SK-N-SH (cell line): ENCODE measurements around the gene COL5A1. TPM values are rescaled to one million over a fixed set of nuclear protein-coding genes. Genes with fewer than 3 reads are reported as not detected.

Experiments
- CTCF ChIA-PET: fragments of 300-600, 350-600 bp; formaldehyde crosslinking; extraction: SDS; loops from one replicate; lab custom pipeline; 2021; lab: Yijun Ruan, JAX
- POLR2A ChIA-PET: fragments of 350-600 bp; sonication (Branson Sonifier 250); formaldehyde crosslinking; extraction: SDS; loops from one replicate; lab custom pipeline; 2020; ENCODE audit warnings: antibody characterized with exemption, inconsistent platforms; lab: Yijun Ruan, JAX
- DNase-seq: peaks from one replicate; pipeline ENCODE4 v3.0.0; 2012
- H2AFZ ChIP-seq: fragments of 200-600 bp; sonication (generic); 2 replicates; pipeline ENCODE4 v1.8.1; 2016; ENCODE audit warnings: antibody characterized with exemption, mild to moderate bottlenecking, low read depth
- H3F3A ChIP-seq: fragments of 200-600 bp; sonication (generic); replicated peaks from 2 replicates; pipeline ENCODE3; 2016; ENCODE audit warnings: antibody characterized with exemption, mild to moderate bottlenecking; ENCODE audit not compliant: insufficient read depth
- H3K27ac ChIP-seq, 2 experiments: fragments of 200-500 bp in 1 of 2; fragments of 200-600 bp in 1 of 2; sonication (Bioruptor generic) in 1 of 2; sonication (generic), shearing (Covaris generic) in 1 of 2; 2 replicates each; pipeline versions ENCODE4 v1.5.1 to v1.6.1; 2014 to 2016; ENCODE audit warnings: low read depth in 2 of 2, inconsistent platforms in 1 of 2, low read length in 1 of 2, mild to moderate bottlenecking in 1 of 2, mixed read lengths in 1 of 2
- H3K27me3 ChIP-seq: fragments of 200-600 bp; sonication (generic), shearing (Covaris generic); 2 replicates; pipeline ENCODE4 v1.6.1; 2016; ENCODE audit warnings: mixed run types; ENCODE audit not compliant: insufficient read depth
- H3K36me3 ChIP-seq, 2 experiments: fragments of 200-500 bp in 1 of 2; fragments of 200-600 bp in 1 of 2; sonication (Bioruptor generic) in 1 of 2; sonication (generic) in 1 of 2; replicated peaks in 1 of 2; 2 replicates each; pipeline versions ENCODE3 to v1.5.1; 2014 to 2016; ENCODE audit warnings: low read length in 1 of 2, mild to moderate bottlenecking in 1 of 2; ENCODE audit not compliant: insufficient read depth in 2 of 2, control insufficient read depth in 1 of 2
- H3K4me1 ChIP-seq, 2 experiments: fragments of 200-500 bp in 1 of 2; fragments of 200-600 bp in 1 of 2; sonication (Bioruptor generic) in 1 of 2; sonication (generic), shearing (Covaris generic) in 1 of 2; 2 replicates each; pipeline versions ENCODE4 v1.5.1 to v1.6.1; 2014 to 2016; ENCODE audit warnings: low read depth in 1 of 2, low read length in 1 of 2, mixed run types in 1 of 2; ENCODE audit not compliant: insufficient read depth in 2 of 2, control insufficient read depth in 1 of 2
- H3K4me2 ChIP-seq: fragments of 200-600 bp; sonication (generic), shearing (Covaris generic); 2 replicates; pipeline ENCODE4 v1.6.1; 2017; ENCODE audit warnings: mixed run types
- H3K4me3 ChIP-seq, 2 experiments: fragments of 200-500 bp in 1 of 2; fragments of 200-600 bp in 1 of 2; sonication (Bioruptor generic) in 1 of 2; sonication (generic), shearing (Covaris generic) in 1 of 2; 2 replicates each; pipeline versions ENCODE4 v1.5.1 to v1.8.1; 2014 to 2016; ENCODE audit warnings: low read depth in 2 of 2, inconsistent platforms in 1 of 2, low read length in 1 of 2, mild to moderate bottlenecking in 1 of 2, mixed read lengths in 1 of 2, moderate library complexity in 1 of 2
- H3K79me2 ChIP-seq: fragments of 200-600 bp; sonication (generic); 2 replicates; pipeline ENCODE4 v1.8.1; 2017; ENCODE audit warnings: mild to moderate bottlenecking; ENCODE audit not compliant: insufficient read depth
- H3K9ac ChIP-seq: fragments of 200-600 bp; sonication (generic); 2 replicates; pipeline ENCODE4 v1.6.1; 2017; ENCODE audit warnings: mixed run types
- H3K9me2 ChIP-seq: fragments of 200-600 bp; sonication (generic); 2 replicates; pipeline ENCODE4 v1.6.1; 2017; ENCODE audit warnings: mixed run types
- H3K9me3 ChIP-seq: fragments of 200-600 bp; sonication (generic); 2 replicates; pipeline ENCODE4 v1.6.1; 2017; ENCODE audit warnings: mixed run types, mild to moderate bottlenecking, moderate library complexity
- H4K20me1 ChIP-seq: fragments of 200-600 bp; sonication (generic); 2 replicates; pipeline ENCODE4 v1.6.1; 2017; ENCODE audit warnings: mild to moderate bottlenecking, mixed run types; ENCODE audit not compliant: insufficient read depth
- EZH2phosphoT487 ChIP-seq: fragments of 200-600 bp; sonication (generic); IDR thresholded peaks from 2 replicates; pipeline ENCODE4 v1.6.1; 2017; ENCODE audit warnings: low read depth, mixed run types, mild to moderate bottlenecking, antibody characterized with exemption, moderate library complexity, borderline replicate concordance
- FOSL2 ChIP-seq: IDR thresholded peaks from 2 replicates; pipeline ENCODE4 v1.4.0; 2012; ENCODE audit warnings: low read depth, mild to moderate bottlenecking, moderate library complexity, borderline replicate concordance
- FOXM1 ChIP-seq: IDR thresholded peaks from 2 replicates; pipeline ENCODE4 v1.4.0; 2012; ENCODE audit warnings: low read depth, mild to moderate bottlenecking
- GABPA ChIP-seq: IDR thresholded peaks from 2 replicates; pipeline ENCODE4 v1.4.0; 2012; ENCODE audit warnings: low read depth, mild to moderate bottlenecking
- JUND ChIP-seq: IDR thresholded peaks from 2 replicates; pipeline ENCODE4 v1.4.0; 2012
- NFIC ChIP-seq: IDR thresholded peaks from 2 replicates; pipeline ENCODE4 v1.4.0; 2012; ENCODE audit warnings: borderline replicate concordance
- NRF1 ChIP-seq: IDR thresholded peaks from 2 replicates; pipeline ENCODE4 v1.6.1; 2012; ENCODE audit warnings: low read depth, mild to moderate bottlenecking, low read length
- POLR2AphosphoS5 ChIP-seq: IDR thresholded peaks from 2 replicates; pipeline ENCODE4 v1.6.1; 2012; ENCODE audit warnings: low read depth, low read length
- REST ChIP-seq: IDR thresholded peaks from 2 replicates; pipeline ENCODE4 v1.6.1; 2012; ENCODE audit warnings: mild to moderate bottlenecking, low read depth, low read length, moderate library complexity
- TEAD4 ChIP-seq: IDR thresholded peaks from 2 replicates; pipeline ENCODE4 v1.4.0; 2012; ENCODE audit warnings: mild to moderate bottlenecking, borderline replicate concordance; ENCODE audit not compliant: insufficient read depth
- USF1 ChIP-seq: IDR thresholded peaks from 2 replicates; pipeline ENCODE4 v1.4.0; 2012; ENCODE audit warnings: low read depth, borderline replicate concordance
- USF2 ChIP-seq: fragments of 150-350 bp; IDR thresholded peaks from 2 replicates; pipeline ENCODE4 v1.6.1; 2017; ENCODE audit warnings: antibody characterized with exemption, low read length, low read depth, borderline replicate concordance
- WGBS: methylation state at CpG from one replicate; pipeline ENCODE4 v1.1.6; 2017; ENCODE audit warnings: low lambda C conversion rate; 5-methylcytosine and 5-hydroxymethylcytosine counted together
- polyA plus RNA-seq, 3 experiments: library from polyadenylated mRNA; depleted of rRNA; stranded (reverse); fragments of >200 nt; gene quantifications; 2 replicates each; pipeline ENCODE4 v1.2.3, GENCODE V29; 2012
- TF ChIP-seq, protein P1 (sequence below): IDR thresholded peaks from 2 replicates; pipeline ENCODE4 v1.4.0; 2012; ENCODE audit warnings: low read depth, borderline replicate concordance

COL5A1 gene
- polyA plus RNA-seq, 1 of the 3 experiments (the other 2 are of a cell fraction), result 73.8 TPM

DNA sequence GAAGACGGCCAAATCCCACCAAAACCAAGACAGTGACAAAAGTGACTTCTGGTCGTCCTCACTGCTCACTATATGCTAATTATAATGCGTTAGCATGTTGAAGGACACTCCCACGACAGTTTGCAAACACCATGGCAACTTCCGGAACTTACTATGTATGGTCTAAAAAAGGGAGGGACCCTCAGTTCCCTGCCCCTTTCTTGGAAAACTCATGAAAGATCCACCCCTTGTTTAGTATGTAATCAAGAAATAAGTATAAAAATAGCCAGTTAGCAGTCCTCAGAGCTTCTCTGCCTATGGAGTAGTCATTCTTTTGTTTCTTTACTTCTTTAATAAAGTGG lies 248.5 kb downstream of the COL5A1 start:
- CTCF ChIA-PET, result interaction anchor here (1.0 kb wide), 1 partner anchor 95 kb away, joined by 3 read pairs; no protein-coding TSS in a partner anchor

More for the DNA sequence above, 248.5 kb downstream of the COL5A1 start:
- no peak overlapping the region for H3K9ac ChIP-seq
- H3K4me3 ChIP-seq, result no peak overlapping the region
- WGBS, result 56% methylated on average over 5 of the region's 5 CpGs
- H3K4me2 ChIP-seq, result no peak overlapping the region
- no peak for DNase-seq
- H3K4me1 ChIP-seq, result peaks cover 0 to 2% of the 10 kb centered on the region in 2 experiments; a peak in 1 of 4 replicates
- no peaks in the 10 kb centered on the region for H3K9me2 ChIP-seq
- H3K9me3 ChIP-seq, result no peaks in the 10 kb centered on the region
- H3K36me3 ChIP-seq, result no peaks in the 10 kb centered on the region
- H3K79me2 ChIP-seq, result no peaks in the 10 kb centered on the region
- H2AFZ ChIP-seq, result no peak overlapping the region
- H3K27ac ChIP-seq, result no peak overlapping the region
- POLR2A ChIA-PET, result no interaction called here
- peaks cover 7% of the 10 kb centered on the region; the same call in 1 of the 2 replicates for H3K27me3 ChIP-seq
- no peaks in the 10 kb centered on the region for H3F3A ChIP-seq
- H4K20me1 ChIP-seq, result no peaks in the 10 kb centered on the region
- TF ChIP-seq EZH2phosphoT487, result no peak
- no peak for TF ChIP-seq USF1
- TF ChIP-seq NRF1, result no peak
- no peak for TF ChIP-seq FOSL2
- no peak for TF ChIP-seq FOXM1
- no peak for TF ChIP-seq JUND
- no peak for TF ChIP-seq REST
- TF ChIP-seq, protein P1, sequence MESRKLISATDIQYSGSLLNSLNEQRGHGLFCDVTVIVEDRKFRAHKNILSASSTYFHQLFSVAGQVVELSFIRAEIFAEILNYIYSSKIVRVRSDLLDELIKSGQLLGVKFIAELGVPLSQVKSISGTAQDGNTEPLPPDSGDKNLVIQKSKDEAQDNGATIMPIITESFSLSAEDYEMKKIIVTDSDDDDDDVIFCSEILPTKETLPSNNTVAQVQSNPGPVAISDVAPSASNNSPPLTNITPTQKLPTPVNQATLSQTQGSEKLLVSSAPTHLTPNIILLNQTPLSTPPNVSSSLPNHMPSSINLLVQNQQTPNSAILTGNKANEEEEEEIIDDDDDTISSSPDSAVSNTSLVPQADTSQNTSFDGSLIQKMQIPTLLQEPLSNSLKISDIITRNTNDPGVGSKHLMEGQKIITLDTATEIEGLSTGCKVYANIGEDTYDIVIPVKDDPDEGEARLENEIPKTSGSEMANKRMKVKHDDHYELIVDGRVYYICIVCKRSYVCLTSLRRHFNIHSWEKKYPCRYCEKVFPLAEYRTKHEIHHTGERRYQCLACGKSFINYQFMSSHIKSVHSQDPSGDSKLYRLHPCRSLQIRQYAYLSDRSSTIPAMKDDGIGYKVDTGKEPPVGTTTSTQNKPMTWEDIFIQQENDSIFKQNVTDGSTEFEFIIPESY, result no peak
- TF ChIP-seq USF2, result no peak
- no peak for TF ChIP-seq NFIC
- no peak for TF ChIP-seq GABPA
- no peak for TF ChIP-seq TEAD4
- TF ChIP-seq POLR2AphosphoS5, result no peak
